ENCODE measurements around the gene TMEM138.

The TMEM138 gene

DNA sequence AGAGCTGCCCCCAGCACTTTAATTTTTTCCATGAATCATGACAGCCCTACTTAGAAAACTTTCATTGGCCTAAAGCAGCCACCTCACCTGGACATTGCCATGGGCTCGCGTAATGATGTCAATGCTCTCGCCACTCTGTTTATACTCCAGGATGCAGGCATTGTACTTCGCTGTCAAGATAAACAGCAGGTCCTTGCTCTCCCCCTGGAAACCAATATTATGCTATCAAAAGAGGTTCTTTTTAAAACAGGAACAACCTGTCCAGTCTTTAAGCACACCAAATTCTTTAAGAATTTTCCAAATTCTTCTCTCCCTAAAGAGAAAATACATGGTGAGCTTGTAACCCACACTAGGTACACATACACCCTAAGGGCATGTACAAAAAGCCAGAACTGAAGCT lies 32.3 kb upstream of the TMEM138 start:
- Histone ChIP-seq H3K4me3 (ENCODE audit: low read depth, low read length) (no peak overlapping the region), H3K36me3 (replicated peaks) (peaks cover 33% of the 10 kb centered on the region), H3K27me3 (replicated peaks) (no peaks in the 10 kb centered on the region), H3K27ac (no peak overlapping the region)
- in situ Hi-C loops (cut with HindIII; ENCODE audit: low pct_ligation_motif_present, low sequenced_read_pairs), result no loop called here
- no peak for TF ChIP-seq CTCF (IDR thresholded peaks at IDR 0.05; ENCODE audit: low read depth, low read length, missing control alignments)
- no peak for DNase-seq

GRCh38 chr11:61331651-61332050 lies 30.5 kb upstream of the TMEM138 start:
- TF ChIP-seq CTCF (IDR thresholded peaks at IDR 0.05; ENCODE audit: low read depth, low read length, missing control alignments), result no peak
- DNase-seq, result no peak
- peaks cover 18% of the 10 kb centered on the region for H3K36me3 ChIP-seq (replicated peaks)
- no peak overlapping the region for H3K27ac ChIP-seq
- H3K27me3 ChIP-seq (replicated peaks), result no peaks in the 10 kb centered on the region
- in situ Hi-C loops (cut with HindIII; ENCODE audit: low pct_ligation_motif_present, low sequenced_read_pairs), result no loop called here
- H3K4me3 ChIP-seq (ENCODE audit: low read depth, low read length), result peak overlapping the region; percentile 93

- peak; percentile 15 for DNase-seq
- H3K36me3 ChIP-seq (replicated peaks), result peaks cover 12% of the 10 kb centered on the region
- TF ChIP-seq CTCF (IDR thresholded peaks at IDR 0.05; ENCODE audit: low read depth, low read length, missing control alignments), result peak; percentile 34
- no peaks in the 10 kb centered on the region for H3K27me3 ChIP-seq (replicated peaks)
- peak overlapping the region; percentile 93 for H3K4me3 ChIP-seq (ENCODE audit: low read depth, low read length)
- in situ Hi-C loops (cut with HindIII; ENCODE audit: low pct_ligation_motif_present, low sequenced_read_pairs), result no loop called here
- H3K27ac ChIP-seq, result peak overlapping the region; percentile 91
Measured at GRCh38 chr11:61332281-61332796, 29.8 kb upstream of the TMEM138 start.

- Histone ChIP-seq H3K27ac (peak within 1 kb of the TSS; percentile 91), H3K27me3 (replicated peaks) (no peaks in the 10 kb centered on the region), H3K4me3 (ENCODE audit: low read depth, low read length) (peak within 1 kb of the TSS; percentile 93), H3K36me3 (replicated peaks) (peaks cover 8% of the 10 kb centered on the region)
- DNase-seq, result peak; percentile 86
- TF ChIP-seq CTCF (IDR thresholded peaks at IDR 0.05; ENCODE audit: low read depth, low read length, missing control alignments), result no peak
- in situ Hi-C loops (cut with HindIII; ENCODE audit: low pct_ligation_motif_present, low sequenced_read_pairs), result no loop called here
Measured at GRCh38 chr11:61332797-61333549, 29.2 kb upstream of the TMEM138 start, which contains the start of the genes DDB1 and TKFC. Gene DDB1, minus strand, starts transcription at chr11:61333105. Its CDS starts 137 bp downstream, at chr11:61332968. Gene TKFC, plus strand, starts transcription at chr11:61333228. Its CDS starts 1,501 bp downstream, at chr11:61334729.

GRCh38 chr11:61333550-61334433 lies 28.4 kb upstream of the TMEM138 start:
- H3K27ac ChIP-seq, result peak overlapping the region; percentile 91
- peak overlapping the region; percentile 93 for H3K4me3 ChIP-seq (ENCODE audit: low read depth, low read length)
- H3K27me3 ChIP-seq (replicated peaks), result no peaks in the 10 kb centered on the region
- DNase-seq, result no peak
- in situ Hi-C loops (cut with HindIII; ENCODE audit: low pct_ligation_motif_present, low sequenced_read_pairs), result no loop called here
- TF ChIP-seq CTCF (IDR thresholded peaks at IDR 0.05; ENCODE audit: low read depth, low read length, missing control alignments), result no peak
- H3K36me3 ChIP-seq (replicated peaks), result peaks cover 6% of the 10 kb centered on the region

Measured in brain microvascular endothelial cell (primary cell).